Astrocyte of the spinal cord (primary cell): ENCODE measurements around the gene SLC1A3.

Experiments used
- DNase-seq: peaks from one replicate; pipeline ENCODE4 v3.0.0; 2011; ENCODE audit warnings: low read depth, low spot score
- H3K4me3 ChIP-seq: 2 replicates; pipeline ENCODE4 v1.5.1; 2011; ENCODE audit warnings: low read depth, mild to moderate bottlenecking, low read length, moderate library complexity
- CTCF ChIP-seq: IDR thresholded peaks from 2 replicates; pipeline ENCODE4 v1.5.1; 2012; ENCODE audit warnings: low read depth, mild to moderate bottlenecking, low read length, inconsistent platforms
- in situ Hi-C: cut with HindIII; loops from 2 replicates; pipeline ENCODE4 v1.10.0; 2017; ENCODE audit warnings: low sequenced_read_pairs

The SLC1A3 gene

GRCh38 chr5:36629729-36630128 is 23.3 kb downstream of the SLC1A3 start:
- in situ Hi-C loops = no loop called here
- no peak for TF ChIP-seq CTCF
- no peak overlapping the region for H3K4me3 ChIP-seq
- DNase-seq = no peak

- DNase-seq = no peak
- H3K4me3 ChIP-seq = no peak overlapping the region
- no peak for TF ChIP-seq CTCF
- in situ Hi-C loops = no loop called here
Observed at GRCh38 chr5:36630201-36631145, 24.1 kb downstream of the SLC1A3 start.

GRCh38 chr5:36631154-36631553 is 24.7 kb downstream of the SLC1A3 start:
- DNase-seq = no peak
- in situ Hi-C loops = no loop called here
- no peak for TF ChIP-seq CTCF
- H3K4me3 ChIP-seq = no peak overlapping the region

GRCh38 chr5:36631620-36632362 is 25.4 kb downstream of the SLC1A3 start:
- DNase-seq = no peak
- in situ Hi-C loops = no loop called here
- no peak overlapping the region for H3K4me3 ChIP-seq
- TF ChIP-seq CTCF = no peak

- no peak for TF ChIP-seq CTCF
- DNase-seq = no peak
- in situ Hi-C loops = no loop called here
- H3K4me3 ChIP-seq = no peak overlapping the region
Observed at GRCh38 chr5:36632363-36632664, 25.9 kb downstream of the SLC1A3 start.

- no peak overlapping the region for H3K4me3 ChIP-seq
- in situ Hi-C loops = no loop called here
- DNase-seq = no peak
- no peak for TF ChIP-seq CTCF
Observed at GRCh38 chr5:36635721-36636390, 29.4 kb downstream of the SLC1A3 start.
